ENCODE data around the gene BBS2. TPM values are rescaled to one million over a fixed set of nuclear protein-coding genes. Genes with fewer than 3 reads are reported as not detected.

BBS2 gene
- total RNA-seq, 1 donor from 2014 or later = 32.6 TPM

DNA sequence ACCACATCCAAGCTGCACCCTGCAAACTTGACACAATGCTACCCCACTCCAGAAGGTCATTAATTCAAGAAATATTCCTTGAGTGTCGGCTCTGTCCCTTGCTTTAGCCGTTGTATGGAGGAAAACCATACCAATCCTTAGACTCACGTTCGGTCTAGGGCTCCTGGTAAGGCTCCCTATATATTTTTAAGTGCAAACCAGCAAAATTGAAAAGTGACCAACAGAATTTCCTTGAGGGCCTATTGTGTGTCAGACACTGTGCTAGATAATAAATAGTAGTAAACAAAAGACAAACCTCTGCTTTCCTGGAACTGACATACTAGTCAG is 390 bp upstream of the BBS2 start:
- Mint-ChIP-seq H3K36me3 (ENCODE audit: low read depth) (no peaks in the 10 kb centered on the region), H3K27ac (ENCODE audit: unreplicated experiment) (peak overlapping the region; percentile 86), H3K4me3 (ENCODE audit: unreplicated experiment) (peak overlapping the region; percentile 82), H3K9me3 (ENCODE audit: low read depth) (no peaks in the 10 kb centered on the region), H3K27me3 (ENCODE audit: low read depth) (no peaks in the 10 kb centered on the region), H3K4me1 (ENCODE audit: low read depth) (peaks cover 51% of the 10 kb centered on the region)
- no peak for TF ChIP-seq CTCF (IDR thresholded peaks at IDR 0.05)
- no peak for DNase-seq (ENCODE audit: low spot score)

- Mint-ChIP-seq H3K4me3 (ENCODE audit: unreplicated experiment) (peak overlapping the region; percentile 82), H3K9me3 (ENCODE audit: low read depth) (no peaks in the 10 kb centered on the region), H3K27ac (ENCODE audit: unreplicated experiment) (no peak overlapping the region), H3K36me3 (ENCODE audit: low read depth) (peaks cover 2% of the 10 kb centered on the region), H3K4me1 (ENCODE audit: low read depth) (peaks cover 58% of the 10 kb centered on the region), H3K27me3 (ENCODE audit: low read depth) (no peaks in the 10 kb centered on the region)
- TF ChIP-seq CTCF (IDR thresholded peaks at IDR 0.05) = no peak
- no peak for DNase-seq (ENCODE audit: low spot score)
These were observed 1.4 kb downstream of the BBS2 start for GRCh38 chr16:56518425-56518824.

DNA sequence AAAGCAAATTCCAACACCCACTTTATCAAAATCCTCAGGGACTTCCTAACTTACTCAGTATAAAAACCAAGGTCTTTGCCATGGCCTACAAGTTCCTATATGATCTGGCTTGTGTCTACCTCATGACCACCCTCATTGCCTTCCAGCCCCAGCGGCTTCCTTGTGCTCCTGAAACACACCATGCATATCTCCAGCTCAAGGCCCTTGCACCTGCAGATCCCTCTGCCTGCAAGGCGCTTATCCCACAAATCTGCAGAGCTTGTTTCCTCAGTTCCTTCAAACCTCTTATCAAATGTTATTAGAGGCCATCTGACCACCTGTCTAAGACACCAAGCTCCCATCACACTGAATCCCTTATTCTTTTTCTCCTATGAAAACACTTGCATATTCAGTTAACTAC is 2.6 kb downstream of the BBS2 start:
- DNase-seq (ENCODE audit: low spot score) = no peak
- Mint-ChIP-seq H3K36me3 (ENCODE audit: low read depth) (peaks cover 4% of the 10 kb centered on the region), H3K4me3 (ENCODE audit: unreplicated experiment) (no peak overlapping the region), H3K4me1 (ENCODE audit: low read depth) (peaks cover 58% of the 10 kb centered on the region), H3K9me3 (ENCODE audit: low read depth) (no peaks in the 10 kb centered on the region), H3K27me3 (ENCODE audit: low read depth) (no peaks in the 10 kb centered on the region), H3K27ac (ENCODE audit: unreplicated experiment) (peak overlapping the region; percentile 57)
- TF ChIP-seq CTCF (IDR thresholded peaks at IDR 0.05) = no peak

- peak overlapping the region; percentile 62 for H3K27ac Mint-ChIP-seq (ENCODE audit: unreplicated experiment)
- no peaks in the 10 kb centered on the region for H3K27me3 Mint-ChIP-seq (ENCODE audit: low read depth)
- H3K36me3 Mint-ChIP-seq (ENCODE audit: low read depth) = peaks cover 6% of the 10 kb centered on the region
- no peak for DNase-seq (ENCODE audit: low spot score)
- H3K4me1 Mint-ChIP-seq (ENCODE audit: low read depth) = peaks cover 68% of the 10 kb centered on the region
- H3K9me3 Mint-ChIP-seq (ENCODE audit: low read depth) = no peaks in the 10 kb centered on the region
- peak overlapping the region; percentile 52 for H3K4me3 Mint-ChIP-seq (ENCODE audit: unreplicated experiment)
- TF ChIP-seq CTCF (IDR thresholded peaks at IDR 0.05) = no peak
These were observed 4.2 kb downstream of the BBS2 start for GRCh38 chr16:56515665-56516064.

GRCh38 chr16:56514845-56515244 is 5.0 kb downstream of the BBS2 start:
- Mint-ChIP-seq H3K27ac (ENCODE audit: unreplicated experiment) (no peak overlapping the region), H3K36me3 (ENCODE audit: low read depth) (peaks cover 8% of the 10 kb centered on the region), H3K4me1 (ENCODE audit: low read depth) (peaks cover 64% of the 10 kb centered on the region), H3K9me3 (ENCODE audit: low read depth) (no peaks in the 10 kb centered on the region), H3K4me3 (ENCODE audit: unreplicated experiment) (no peak overlapping the region), H3K27me3 (ENCODE audit: low read depth) (no peaks in the 10 kb centered on the region)
- no peak for DNase-seq (ENCODE audit: low spot score)
- TF ChIP-seq CTCF (IDR thresholded peaks at IDR 0.05) = no peak

Data from chondrocyte (in vitro differentiated cells).